ENCODE data around the gene HINFP. TPM values are rescaled to one million over a fixed set of nuclear protein-coding genes. Genes with fewer than 3 reads are reported as not detected.
A peak's percentile ranks its signal among the peaks of the same experiment; 100 is the strongest.

Gene HINFP
- total RNA-seq (2022) (23.4 and 26.2 TPM in 2 replicates), Bru-seq, nascent RNA (percentile 63 among the genes with signal in this experiment), BruChase-seq, experiment 1, labeled RNA remaining after a 6-hour chase (percentile 66 among the genes with signal in this experiment), BruChase-seq, experiment 2, labeled RNA remaining after a 2-hour chase (percentile 71 among the genes with signal in this experiment)
- long read RNA-seq, transcript HINFP-201 (10 exons, 3,163 nt), result major isoform, 17 of 37 reads
- long read RNA-seq, partial matches to known transcripts, result 7 of 37 reads
- long read RNA-seq, other reads (novel, unspliced or antisense), result 13 of 37 reads

- Mint-ChIP-seq H3K4me3 (ENCODE audit: unreplicated experiment) (peak within 1 kb of the TSS; percentile 79), H3K27ac (ENCODE audit: low read depth, unreplicated experiment) (peak within 1 kb of the TSS; percentile 85), H3K27me3 (ENCODE audit: insufficient read depth, unreplicated experiment) (no peaks in the 10 kb centered on the region), H3K4me1 (ENCODE audit: insufficient read depth, unreplicated experiment) (peaks cover 25% of the 10 kb centered on the region), H3K9me3 (ENCODE audit: unreplicated experiment) (no peaks in the 10 kb centered on the region), H3K36me3 (ENCODE audit: insufficient read depth, unreplicated experiment) (peaks cover 30% of the 10 kb centered on the region)
- ChIA-PET CTCF (interaction anchor here (0.6 to 1.5 kb wide), 9 partner anchors 9 to 203 kb away, joined by 3 to 9 read pairs (median 4); no protein-coding TSS in a partner anchor), POLR2A (interaction anchor here (0.6 to 6.7 kb wide), 25 partner anchors 8 to 1008 kb away, joined by 3 to 149 read pairs (median 4); partner anchors contain the start of genes C2CD2L, CBL, DPAGT1 and HMBS)
- intact Hi-C loops (cut with micrococcal nuclease), result loop anchor here (1.0 to 2.0 kb wide), 2 partner anchors 13 to 20 kb away; partner anchors contain the start of gene DPAGT1
- DNase-seq (ENCODE audit: unreplicated experiment), result peak; percentile 99
- TF ChIP-seq CTCF (IDR thresholded peaks at IDR 0.05; ENCODE audit: unreplicated experiment), result no peak
- no TSS peak for BruUV-seq (replicated peaks)
These were observed at the start of gene HINFP for GRCh38 chr11:119121008-119121810. TSS of gene HINFP (plus strand) at chr11:119121580. CDS start at chr11:119126945, 5,365 bp downstream.

GRCh38 chr11:119077839-119078238, 43.5 kb upstream of the HINFP start:
- Mint-ChIP-seq H3K4me3 (ENCODE audit: unreplicated experiment) (no peak overlapping the region), H3K9me3 (ENCODE audit: unreplicated experiment) (no peaks in the 10 kb centered on the region), H3K36me3 (ENCODE audit: insufficient read depth, unreplicated experiment) (peaks cover 91% of the 10 kb centered on the region), H3K27ac (ENCODE audit: low read depth, unreplicated experiment) (no peak overlapping the region), H3K27me3 (ENCODE audit: insufficient read depth, unreplicated experiment) (no peaks in the 10 kb centered on the region), H3K4me1 (ENCODE audit: insufficient read depth, unreplicated experiment) (no peaks in the 10 kb centered on the region)
- TF ChIP-seq CTCF (IDR thresholded peaks at IDR 0.05; ENCODE audit: unreplicated experiment), result no peak
- ChIA-PET CTCF (interaction anchor here (0.6 kb wide), 2 partner anchors 10 to 22 kb away, joined by 3 read pairs; no protein-coding TSS in a partner anchor), POLR2A (interaction anchor here (1.4 to 1.6 kb wide), 2 partner anchors 10 to 11 kb away, joined by 3 to 7 read pairs; partner anchors contain the start of gene VPS11)
- no peak for DNase-seq (ENCODE audit: unreplicated experiment)
- intact Hi-C loops (cut with micrococcal nuclease), result no loop called here
- BruUV-seq (replicated peaks), result no TSS peak

GRCh38 chr11:119078675-119079420, 42.5 kb upstream of the HINFP start:
- H3K27ac Mint-ChIP-seq (ENCODE audit: low read depth, unreplicated experiment), result no peak overlapping the region
- H3K27me3 Mint-ChIP-seq (ENCODE audit: insufficient read depth, unreplicated experiment), result no peaks in the 10 kb centered on the region
- no TSS peak for BruUV-seq (replicated peaks)
- peaks cover 82% of the 10 kb centered on the region for H3K36me3 Mint-ChIP-seq (ENCODE audit: insufficient read depth, unreplicated experiment)
- POLR2A ChIA-PET, result interaction anchor here (1.6 kb wide), 1 partner anchor 12 kb away, joined by 7 read pairs; the partner anchor contains the start of gene VPS11
- TF ChIP-seq CTCF (IDR thresholded peaks at IDR 0.05; ENCODE audit: unreplicated experiment), result no peak
- no peaks in the 10 kb centered on the region for H3K4me1 Mint-ChIP-seq (ENCODE audit: insufficient read depth, unreplicated experiment)
- no peak for DNase-seq (ENCODE audit: unreplicated experiment)
- H3K4me3 Mint-ChIP-seq (ENCODE audit: unreplicated experiment), result no peak overlapping the region
- intact Hi-C loops (cut with micrococcal nuclease), result no loop called here
- CTCF ChIA-PET, result interaction anchor here (0.6 to 0.7 kb wide), 2 partner anchors 9 to 15 kb away, joined by 3 read pairs; no protein-coding TSS in a partner anchor
- H3K9me3 Mint-ChIP-seq (ENCODE audit: unreplicated experiment), result no peaks in the 10 kb centered on the region
